NT2/D1 (cell line): ENCODE data around the gene CLCA4.

ENCODE experiments used
- DNase-seq: peaks from one replicate; pipeline ENCODE4 v3.0.0-alpha.2; 2011; ENCODE audit warnings: low read depth, low spot score
- H3K27me3 ChIP-seq: 2 replicates; pipeline ENCODE4 v1.6.0; 2011; ENCODE audit warnings: mild to moderate bottlenecking; ENCODE audit not compliant: insufficient read length, insufficient read depth
- H3K36me3 ChIP-seq: 2 replicates; pipeline ENCODE4 v1.6.1; 2011; ENCODE audit warnings: mild to moderate bottlenecking, low read length, mixed read lengths; ENCODE audit not compliant: insufficient read depth, insufficient read length
- H3K4me1 ChIP-seq: 2 replicates; pipeline ENCODE4 v1.5.1; 2011; ENCODE audit not compliant: insufficient read depth, insufficient read length
- H3K4me3 ChIP-seq: 2 replicates; pipeline ENCODE4 v1.5.1; 2011; ENCODE audit warnings: low read depth; ENCODE audit not compliant: insufficient read length
- H3K9ac ChIP-seq: 2 replicates; pipeline ENCODE4 v1.6.0; 2011; ENCODE audit warnings: low read depth; ENCODE audit not compliant: insufficient read length
- H3K9me3 ChIP-seq: 2 replicates; pipeline ENCODE4 v1.5.1; 2011; ENCODE audit warnings: mild to moderate bottlenecking, low read length; ENCODE audit not compliant: insufficient read depth
- SUZ12 ChIP-seq: IDR thresholded peaks from 2 replicates; pipeline ENCODE4 v1.6.1; 2011; ENCODE audit not compliant: insufficient read length, insufficient read depth; ENCODE audit errors: extremely low read depth
- YY1 ChIP-seq: IDR thresholded peaks from 2 replicates; pipeline ENCODE4 v1.6.1; 2011; ENCODE audit not compliant: insufficient read length, insufficient read depth
- ZNF274 ChIP-seq: IDR thresholded peaks from 2 replicates; pipeline ENCODE4 v1.6.1; 2011; ENCODE audit warnings: mild to moderate bottlenecking, low read depth, low read length

Gene CLCA4

DNA sequence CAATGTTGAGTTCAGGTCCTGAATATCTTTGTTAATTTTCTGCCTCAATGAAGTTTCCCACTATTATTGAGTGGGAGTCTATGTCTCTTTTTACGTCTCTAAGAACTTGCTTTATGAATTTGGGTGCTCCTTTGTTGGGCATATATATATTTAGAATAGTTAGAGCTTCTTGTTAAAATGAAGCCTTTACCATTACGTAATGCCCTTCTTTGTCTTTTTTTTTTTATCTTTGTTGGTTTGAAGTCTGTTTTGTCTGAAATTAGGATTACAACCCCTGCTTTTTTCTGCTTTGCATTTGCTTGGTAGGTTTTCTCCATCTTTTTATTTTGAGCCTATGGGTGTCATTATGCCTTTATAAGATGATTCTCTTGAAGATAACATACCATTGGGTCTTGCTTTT is 10.9 kb downstream of the CLCA4 start:
- no peaks in the 10 kb centered on the region; the same call in 1 of the 2 replicates for H3K9me3 ChIP-seq
- no peaks in the 10 kb centered on the region for H3K27me3 ChIP-seq
- H3K4me1 ChIP-seq: no peaks in the 10 kb centered on the region
- no peak for DNase-seq
- TF ChIP-seq SUZ12: no peak
- no peak for TF ChIP-seq ZNF274
- TF ChIP-seq YY1: no peak
- H3K4me3 ChIP-seq: no peak overlapping the region
- no peaks in the 10 kb centered on the region for H3K36me3 ChIP-seq
- H3K9ac ChIP-seq: no peak overlapping the region

DNA sequence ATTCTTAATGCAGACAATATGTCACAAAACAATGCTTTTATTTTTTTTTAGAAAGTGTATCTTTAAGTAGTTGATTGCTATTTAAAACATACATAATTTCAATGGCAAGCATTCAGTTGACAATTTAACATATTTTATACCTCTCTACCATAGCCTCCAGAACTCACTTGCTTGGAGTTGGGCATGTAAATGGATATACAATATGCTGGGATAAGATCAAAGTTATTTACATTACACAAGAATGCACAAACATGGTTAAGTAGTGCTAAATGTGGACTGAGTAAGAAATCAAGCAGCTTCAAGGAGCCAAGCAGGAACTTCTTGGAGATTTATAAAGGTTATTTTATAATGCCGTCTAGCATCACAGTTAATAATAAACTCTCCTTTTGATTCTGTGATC is 17.0 kb downstream of the CLCA4 start:
- TF ChIP-seq ZNF274 (no peak), SUZ12 (no peak), YY1 (no peak)
- Histone ChIP-seq H3K4me1 (no peaks in the 10 kb centered on the region), H3K9me3 (no peaks in the 10 kb centered on the region), H3K27me3 (no peaks in the 10 kb centered on the region), H3K4me3 (no peak overlapping the region), H3K9ac (no peak overlapping the region), H3K36me3 (no peaks in the 10 kb centered on the region)
- DNase-seq: no peak

DNA sequence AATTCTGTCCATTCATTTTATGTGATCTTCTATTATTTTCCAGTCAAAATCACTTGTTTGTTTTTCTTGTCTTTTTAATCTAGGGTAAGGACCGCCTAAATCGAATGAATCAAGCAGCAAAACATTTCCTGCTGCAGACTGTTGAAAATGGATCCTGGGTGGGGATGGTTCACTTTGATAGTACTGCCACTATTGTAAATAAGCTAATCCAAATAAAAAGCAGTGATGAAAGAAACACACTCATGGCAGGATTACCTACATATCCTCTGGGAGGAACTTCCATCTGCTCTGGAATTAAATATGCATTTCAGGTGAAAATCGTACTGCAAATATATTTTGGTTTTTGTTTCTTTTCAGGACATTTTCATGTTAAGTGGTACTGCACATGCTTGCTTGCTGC is 20.5 kb downstream of the CLCA4 start:
- no peak for TF ChIP-seq SUZ12
- no peak for TF ChIP-seq YY1
- no peak for TF ChIP-seq ZNF274
- DNase-seq: no peak
- H3K36me3 ChIP-seq: no peaks in the 10 kb centered on the region
- H3K9me3 ChIP-seq: no peaks in the 10 kb centered on the region
- no peak overlapping the region for H3K4me3 ChIP-seq
- no peaks in the 10 kb centered on the region for H3K27me3 ChIP-seq
- H3K9ac ChIP-seq: no peak overlapping the region
- H3K4me1 ChIP-seq: no peaks in the 10 kb centered on the region

DNA sequence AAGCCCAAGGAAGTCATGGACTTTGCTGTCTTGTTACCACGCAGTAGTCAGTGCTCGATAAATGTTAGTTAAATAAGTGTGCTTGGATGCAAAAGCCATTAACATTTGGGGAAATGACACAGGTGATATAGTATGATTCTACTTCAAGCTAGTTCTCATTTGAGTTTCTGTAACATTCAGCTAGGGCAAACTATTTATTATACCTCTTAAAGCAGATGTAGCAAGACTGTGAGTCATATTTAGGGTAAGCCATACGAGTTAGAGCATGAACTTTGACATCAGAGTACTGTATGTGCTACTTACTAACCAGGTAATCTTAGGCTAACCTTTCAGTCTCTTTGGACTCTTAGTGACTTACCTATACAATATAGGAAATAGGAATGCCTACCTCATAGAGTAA is 21.0 kb downstream of the CLCA4 start:
- TF ChIP-seq ZNF274: no peak
- TF ChIP-seq YY1: no peak
- no peak for TF ChIP-seq SUZ12
- no peak for DNase-seq
- no peak overlapping the region for H3K4me3 ChIP-seq
- no peaks in the 10 kb centered on the region for H3K9me3 ChIP-seq
- H3K4me1 ChIP-seq: no peaks in the 10 kb centered on the region
- H3K36me3 ChIP-seq: no peaks in the 10 kb centered on the region
- H3K27me3 ChIP-seq: no peaks in the 10 kb centered on the region
- no peak overlapping the region for H3K9ac ChIP-seq

DNA sequence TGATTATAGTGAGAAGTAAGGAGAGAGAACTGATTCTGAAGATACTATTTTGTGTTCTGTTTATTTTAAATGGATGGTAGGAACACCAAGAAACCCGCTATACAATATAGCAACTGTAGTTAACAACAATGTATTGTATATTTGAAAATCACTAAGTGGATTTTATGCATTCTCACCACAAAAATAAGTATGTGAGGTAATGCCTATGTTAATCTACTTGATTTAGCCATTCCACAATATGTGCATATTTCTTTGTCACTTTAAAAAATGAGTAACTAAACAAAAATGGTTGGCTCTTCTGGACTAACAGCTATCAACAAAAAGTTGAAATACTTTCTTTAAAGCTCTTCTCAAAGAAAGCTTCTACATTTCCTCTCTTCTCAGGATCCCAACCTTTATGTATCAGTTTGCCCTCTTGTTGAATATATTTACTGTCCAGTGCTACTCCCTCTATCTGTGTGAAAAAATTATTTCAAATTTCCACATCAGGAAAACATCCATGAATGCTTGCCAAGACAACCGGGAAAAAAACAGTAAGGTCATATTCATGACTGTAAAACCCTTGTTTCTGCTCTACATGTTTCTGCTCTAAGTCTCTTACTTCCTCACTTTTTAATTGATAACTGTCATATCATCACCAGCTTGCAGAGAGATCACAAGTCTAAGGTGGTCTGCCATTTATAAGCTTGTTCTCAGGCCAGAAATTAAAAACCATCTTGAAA is 27.0 kb downstream of the CLCA4 start:
- TF ChIP-seq YY1 (no peak), SUZ12 (no peak), ZNF274 (no peak)
- no peaks in the 10 kb centered on the region for H3K9me3 ChIP-seq
- H3K4me1 ChIP-seq: no peaks in the 10 kb centered on the region

DNA sequence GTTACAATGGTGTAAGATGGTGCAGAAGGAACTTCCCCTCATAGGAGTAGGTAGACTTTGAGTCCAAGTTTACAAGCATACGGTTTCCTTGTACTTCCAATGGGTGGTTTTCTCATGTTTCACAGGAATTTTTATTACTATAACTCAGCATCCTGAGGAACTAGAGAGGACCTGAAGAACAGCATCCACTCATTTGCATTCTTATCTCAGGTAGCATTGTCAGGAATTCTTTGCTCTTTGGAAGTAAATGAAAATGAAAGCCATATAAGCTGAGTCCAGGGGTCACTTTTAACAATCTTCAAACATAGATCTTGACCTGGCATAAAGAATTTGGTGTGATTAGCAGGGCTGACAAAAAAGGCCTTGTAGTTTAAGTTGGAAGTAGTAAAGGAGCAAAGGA is 34.4 kb downstream of the CLCA4 start:
- H3K4me1 ChIP-seq: no peaks in the 10 kb centered on the region
- no peaks in the 10 kb centered on the region for H3K9me3 ChIP-seq
- no peak for DNase-seq
- H3K27me3 ChIP-seq: no peaks in the 10 kb centered on the region
- H3K36me3 ChIP-seq: no peaks in the 10 kb centered on the region
- no peak overlapping the region for H3K4me3 ChIP-seq
- TF ChIP-seq YY1: no peak
- no peak overlapping the region for H3K9ac ChIP-seq

More for the DNA sequence above, 27.0 kb downstream of the CLCA4 start:
- DNase-seq: no peak
- Histone ChIP-seq H3K4me3 (no peak overlapping the region), H3K9ac (no peak overlapping the region), H3K27me3 (no peaks in the 10 kb centered on the region), H3K36me3 (no peaks in the 10 kb centered on the region)

DNA sequence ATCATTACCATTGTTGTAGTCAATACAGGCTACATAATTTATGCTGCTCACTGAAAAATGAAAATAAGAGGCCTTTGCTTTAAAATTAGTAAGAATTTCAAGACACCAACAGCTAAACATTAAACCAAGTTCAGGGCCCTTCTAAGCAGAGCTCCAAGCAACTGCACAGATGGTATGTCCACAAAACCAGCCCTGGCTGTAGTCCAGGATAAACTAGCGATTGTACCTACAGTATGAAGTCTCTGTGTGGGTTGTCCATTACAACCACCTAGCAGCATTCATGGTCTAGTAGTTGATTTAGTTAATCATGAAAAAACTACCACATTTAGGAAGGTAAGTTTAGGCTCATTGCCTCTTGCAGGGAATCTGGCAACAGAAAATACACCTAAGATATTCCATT is 35.3 kb downstream of the CLCA4 start:
- no peaks in the 10 kb centered on the region for H3K36me3 ChIP-seq
- no peaks in the 10 kb centered on the region for H3K4me1 ChIP-seq
- H3K9ac ChIP-seq: no peak overlapping the region
- no peaks in the 10 kb centered on the region for H3K27me3 ChIP-seq
- H3K4me3 ChIP-seq: no peak overlapping the region
- H3K9me3 ChIP-seq: no peaks in the 10 kb centered on the region
- TF ChIP-seq SUZ12 (no peak), YY1 (no peak), ZNF274 (no peak)
- no peak for DNase-seq
